HEK293T (cell line): Measurements from ENCODE around the gene LSM6.

Experiments used
- CTCF ChIA-PET: fragments of 350-600 bp; formaldehyde crosslinking; extraction: SDS; loops from one replicate; lab custom pipeline; 2021; ENCODE audit warnings: antibody characterized with exemption, inconsistent platforms; lab: Yijun Ruan, JAX
- POLR2A ChIA-PET: fragments of 350-600 bp; formaldehyde crosslinking; extraction: SDS; loops from one replicate; lab custom pipeline; 2020; ENCODE audit warnings: antibody characterized with exemption, inconsistent platforms; lab: Yijun Ruan, JAX
- DNase-seq: peaks from one replicate; pipeline ENCODE4 v3.0.0; 2012; ENCODE audit warnings: mixed read lengths; ENCODE audit errors: extremely low spot score
- ARNT ChIP-seq: fragments of 450-650 bp; IDR thresholded peaks from 2 replicates; pipeline ENCODE4 v1.6.1; 2017; ENCODE audit warnings: mild to moderate bottlenecking
- BHLHE40 ChIP-seq: fragments of 450-650 bp; IDR thresholded peaks from 2 replicates; pipeline ENCODE4 v1.6.1; 2016; ENCODE audit warnings: mild to moderate bottlenecking, moderate library complexity, borderline replicate concordance
- CTBP1 ChIP-seq: fragments of 450-650 bp; IDR thresholded peaks from 2 replicates; pipeline ENCODE4 v1.6.1; 2016; ENCODE audit warnings: borderline replicate concordance
- ELF4 ChIP-seq: fragments of 450-650 bp; IDR thresholded peaks from 2 replicates; pipeline ENCODE4 v1.6.1; 2017; ENCODE audit warnings: antibody characterized with exemption
- FOXA1 ChIP-seq: fragments of 450-650 bp; IDR thresholded peaks from 2 replicates; pipeline ENCODE4 v1.6.1; 2016; ENCODE audit warnings: mild to moderate bottlenecking
- FOXK2 ChIP-seq: fragments of 450-650 bp; IDR thresholded peaks from 2 replicates; pipeline ENCODE4 v1.6.1; 2016; ENCODE audit warnings: mild to moderate bottlenecking
- FOXM1 ChIP-seq: fragments of 450-650 bp; IDR thresholded peaks from 2 replicates; pipeline ENCODE4 v1.6.1; 2017; ENCODE audit warnings: mild to moderate bottlenecking, borderline replicate concordance
- HDGF ChIP-seq: fragments of 450-650 bp; IDR thresholded peaks from 2 replicates; pipeline ENCODE4 v1.6.1; 2017; ENCODE audit warnings: antibody characterized with exemption, borderline replicate concordance
- L3MBTL2 ChIP-seq: fragments of 450-650 bp; conservative IDR thresholded peaks from 2 replicates; pipeline ENCODE4 v1.6.1; 2016; ENCODE audit warnings: mild to moderate bottlenecking
- LEF1 ChIP-seq: fragments of 450-650 bp; IDR thresholded peaks from 2 replicates; pipeline ENCODE4 v1.6.1; 2017; ENCODE audit warnings: mild to moderate bottlenecking, borderline replicate concordance
- NFRKB ChIP-seq: fragments of 450-650 bp; IDR thresholded peaks from 2 replicates; pipeline ENCODE4 v1.6.1; 2016; ENCODE audit warnings: mild to moderate bottlenecking, moderate library complexity
- PKNOX1 ChIP-seq: fragments of 450-650 bp; IDR thresholded peaks from 2 replicates; pipeline ENCODE4 v1.6.1; 2016
- SP1 ChIP-seq: fragments of 450-650 bp; IDR thresholded peaks from 2 replicates; pipeline ENCODE4 v1.6.1; 2017
- SUZ12 ChIP-seq: fragments of 450-650 bp; IDR thresholded peaks from 2 replicates; pipeline ENCODE4 v1.6.1; 2016; ENCODE audit warnings: mild to moderate bottlenecking
- TARDBP ChIP-seq: fragments of 450-650 bp; IDR thresholded peaks from 2 replicates; pipeline ENCODE4 v1.6.1; 2016
- ZNF384 ChIP-seq: fragments of 450-650 bp; IDR thresholded peaks from 2 replicates; pipeline ENCODE4 v1.6.1; 2016

Gene LSM6

GRCh38 chr4:146159384-146160058 lies 16.0 kb upstream of the LSM6 start:
- DNase-seq = no peak
- TF ChIP-seq ARNT (no peak), L3MBTL2 (no peak), LEF1 (no peak), PKNOX1 (no peak), ELF4 (no peak), BHLHE40 (no peak)
- ChIA-PET CTCF (no interaction called here), POLR2A (no interaction called here)

- ChIA-PET POLR2A (no interaction called here), CTCF (no interaction called here)
- no peak for DNase-seq
- TF ChIP-seq ZNF384 = no peak
- TF ChIP-seq FOXM1 = no peak
- no peak for TF ChIP-seq FOXK2
- no peak for TF ChIP-seq PKNOX1
- no peak for TF ChIP-seq ARNT
- no peak for TF ChIP-seq L3MBTL2
- TF ChIP-seq CTBP1 = no peak
- TF ChIP-seq LEF1 = no peak
- TF ChIP-seq BHLHE40 = no peak
- TF ChIP-seq SUZ12 = no peak
- TF ChIP-seq TARDBP = no peak
- no peak for TF ChIP-seq HDGF
- TF ChIP-seq SP1 = no peak
Observed at GRCh38 chr4:146161243-146161642, 14.3 kb upstream of the LSM6 start.

- POLR2A ChIA-PET = no interaction called here
- CTCF ChIA-PET = no interaction called here
- no peak for TF ChIP-seq L3MBTL2
- no peak for TF ChIP-seq CTBP1
- TF ChIP-seq ELF4 = no peak
- TF ChIP-seq ZNF384 = no peak
- TF ChIP-seq LEF1 = no peak
- TF ChIP-seq TARDBP = no peak
- no peak for TF ChIP-seq BHLHE40
- TF ChIP-seq NFRKB = no peak
- no peak for TF ChIP-seq ARNT
- TF ChIP-seq FOXK2 = no peak
- TF ChIP-seq PKNOX1 = no peak
- no peak for TF ChIP-seq HDGF
- TF ChIP-seq SP1 = no peak
- TF ChIP-seq FOXM1 = no peak
- TF ChIP-seq SUZ12 = no peak
- no peak for TF ChIP-seq FOXA1
- DNase-seq = no peak
Observed at GRCh38 chr4:146165221-146165620, 10.3 kb upstream of the LSM6 start.

- ChIA-PET CTCF (no interaction called here), POLR2A (no interaction called here)
- no peak for DNase-seq
- TF ChIP-seq LEF1 (no peak), L3MBTL2 (no peak), CTBP1 (no peak), SUZ12 (no peak), ZNF384 (no peak), ELF4 (no peak), ARNT (no peak), BHLHE40 (no peak), FOXA1 (no peak)
Observed at GRCh38 chr4:146165840-146166239, 9.7 kb upstream of the LSM6 start.

- no peak for TF ChIP-seq CTBP1
- TF ChIP-seq FOXA1 = no peak
- TF ChIP-seq LEF1 = no peak
- TF ChIP-seq PKNOX1 = no peak
- no peak for TF ChIP-seq L3MBTL2
- TF ChIP-seq SP1 = no peak
- no peak for TF ChIP-seq ELF4
- TF ChIP-seq ZNF384 = no peak
- TF ChIP-seq FOXM1 = no peak
- TF ChIP-seq FOXK2 = no peak
- TF ChIP-seq NFRKB = no peak
- no peak for TF ChIP-seq ARNT
- TF ChIP-seq SUZ12 = no peak
- no peak for TF ChIP-seq TARDBP
- DNase-seq = no peak
- POLR2A ChIA-PET = no interaction called here
- CTCF ChIA-PET = no interaction called here
Observed at GRCh38 chr4:146170149-146170548, 5.4 kb upstream of the LSM6 start.

GRCh38 chr4:146176891-146177290 lies 1.4 kb downstream of the LSM6 start:
- no peak for DNase-seq
- POLR2A ChIA-PET = no interaction called here
- no peak for TF ChIP-seq FOXM1
- no peak for TF ChIP-seq FOXA1
- no peak for TF ChIP-seq LEF1
- no peak for TF ChIP-seq PKNOX1
- no peak for TF ChIP-seq NFRKB
- no peak for TF ChIP-seq ZNF384
- CTCF ChIA-PET = interaction anchor here (0.7 kb wide), 1 partner anchor 553 kb away, joined by 4 read pairs; no protein-coding TSS in a partner anchor
